ENCODE results near the gene TNIK. TPM values are rescaled to one million over a fixed set of nuclear protein-coding genes. Genes with fewer than 3 reads are reported as not detected.

Gene TNIK
- total and polyA plus RNA-seq, 2 experiments from 2014 or later = 14.6 to 34.3 TPM

DNA sequence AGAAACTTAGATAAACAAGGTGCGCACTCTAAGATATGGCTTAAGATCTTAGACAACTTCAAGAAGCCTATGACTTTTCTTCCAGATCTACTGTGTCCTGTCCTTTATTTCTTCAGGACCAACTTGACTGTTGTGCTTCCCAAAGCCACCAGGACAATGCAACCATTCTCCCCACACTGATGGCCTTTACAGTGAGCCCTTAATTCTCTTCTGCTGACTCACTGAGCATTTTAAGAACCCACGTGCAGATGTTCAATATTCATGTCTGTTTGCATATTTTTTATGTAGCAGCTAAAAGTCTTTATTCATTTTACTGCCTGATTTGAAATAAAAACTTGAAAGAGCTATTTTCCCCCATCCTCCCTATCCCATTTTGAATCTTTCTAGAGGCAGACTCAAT is 330.4 kb downstream of the TNIK start:
- H2AFZ ChIP-seq = no peak overlapping the region
- no peaks in the 10 kb centered on the region for H3K9me2 ChIP-seq (ENCODE audit: insufficient read depth)
- H3F3A ChIP-seq (replicated peaks; ENCODE audit: low read depth) = no peaks in the 10 kb centered on the region
- H3K36me3 Mint-ChIP-seq (ENCODE audit: low read depth) = peaks cover 6% of the 10 kb centered on the region; the same call in 2 of the 3 replicates
- no peak overlapping the region for H3K4me2 ChIP-seq
- H3K4me3 Mint-ChIP-seq = no peak overlapping the region
- DNase-seq (ENCODE audit: low spot score) (no peak), ATAC-seq (no peak)
- no peak overlapping the region for H3K27ac ChIP-seq (ENCODE audit: low read depth)
- peaks cover 2% of the 10 kb centered on the region for H3K27me3 Mint-ChIP-seq (ENCODE audit: insufficient read depth, low read depth, poor library complexity)
- H3K36me3 ChIP-seq (ENCODE audit: insufficient read depth) = no peaks in the 10 kb centered on the region
- H3K4me1 ChIP-seq (ENCODE audit: insufficient read depth) = no peaks in the 10 kb centered on the region
- no peaks in the 10 kb centered on the region for H3K79me2 ChIP-seq (replicated peaks; ENCODE audit: insufficient read depth)
- no peaks in the 10 kb centered on the region for H3K27me3 ChIP-seq (ENCODE audit: insufficient read depth)
- no peak overlapping the region for H3K4me3 ChIP-seq
- TF ChIP-seq, protein P1, sequence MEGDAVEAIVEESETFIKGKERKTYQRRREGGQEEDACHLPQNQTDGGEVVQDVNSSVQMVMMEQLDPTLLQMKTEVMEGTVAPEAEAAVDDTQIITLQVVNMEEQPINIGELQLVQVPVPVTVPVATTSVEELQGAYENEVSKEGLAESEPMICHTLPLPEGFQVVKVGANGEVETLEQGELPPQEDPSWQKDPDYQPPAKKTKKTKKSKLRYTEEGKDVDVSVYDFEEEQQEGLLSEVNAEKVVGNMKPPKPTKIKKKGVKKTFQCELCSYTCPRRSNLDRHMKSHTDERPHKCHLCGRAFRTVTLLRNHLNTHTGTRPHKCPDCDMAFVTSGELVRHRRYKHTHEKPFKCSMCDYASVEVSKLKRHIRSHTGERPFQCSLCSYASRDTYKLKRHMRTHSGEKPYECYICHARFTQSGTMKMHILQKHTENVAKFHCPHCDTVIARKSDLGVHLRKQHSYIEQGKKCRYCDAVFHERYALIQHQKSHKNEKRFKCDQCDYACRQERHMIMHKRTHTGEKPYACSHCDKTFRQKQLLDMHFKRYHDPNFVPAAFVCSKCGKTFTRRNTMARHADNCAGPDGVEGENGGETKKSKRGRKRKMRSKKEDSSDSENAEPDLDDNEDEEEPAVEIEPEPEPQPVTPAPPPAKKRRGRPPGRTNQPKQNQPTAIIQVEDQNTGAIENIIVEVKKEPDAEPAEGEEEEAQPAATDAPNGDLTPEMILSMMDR (conservative IDR thresholded peaks at IDR 0.05; ENCODE audit: low read depth in 2 of 2) = no peak
- TF ChIP-seq EZH2 (IDR thresholded peaks at IDR 0.05; ENCODE audit: low read depth, unreplicated experiment) (no peak), NANOG (IDR thresholded peaks at IDR 0.05; ENCODE audit: borderline replicate concordance) (no peak), JUNB (IDR thresholded peaks at IDR 0.05; ENCODE audit: unreplicated experiment) (no peak), STAT1 (IDR thresholded peaks at IDR 0.05; ENCODE audit: unreplicated experiment) (no peak), ZNF331 (CRISPR knock-in tag; IDR thresholded peaks at IDR 0.05; ENCODE audit: low read depth) (no peak), POLR2AphosphoS5 (IDR thresholded peaks at IDR 0.05; ENCODE audit: low read depth) (no peak), ZNF114 (CRISPR knock-in tag; IDR thresholded peaks at IDR 0.05) (no peak), EZH2phosphoT487 (IDR thresholded peaks at IDR 0.05; ENCODE audit: unreplicated experiment) (no peak), CREB1 (CRISPR knock-in tag; IDR thresholded peaks at IDR 0.05; ENCODE audit: low read depth) (no peak)
- TF ChIP-seq, protein P2, sequence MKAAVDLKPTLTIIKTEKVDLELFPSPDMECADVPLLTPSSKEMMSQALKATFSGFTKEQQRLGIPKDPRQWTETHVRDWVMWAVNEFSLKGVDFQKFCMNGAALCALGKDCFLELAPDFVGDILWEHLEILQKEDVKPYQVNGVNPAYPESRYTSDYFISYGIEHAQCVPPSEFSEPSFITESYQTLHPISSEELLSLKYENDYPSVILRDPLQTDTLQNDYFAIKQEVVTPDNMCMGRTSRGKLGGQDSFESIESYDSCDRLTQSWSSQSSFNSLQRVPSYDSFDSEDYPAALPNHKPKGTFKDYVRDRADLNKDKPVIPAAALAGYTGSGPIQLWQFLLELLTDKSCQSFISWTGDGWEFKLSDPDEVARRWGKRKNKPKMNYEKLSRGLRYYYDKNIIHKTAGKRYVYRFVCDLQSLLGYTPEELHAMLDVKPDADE (IDR thresholded peaks at IDR 0.05) = no peak
- TF ChIP-seq, protein P3, sequence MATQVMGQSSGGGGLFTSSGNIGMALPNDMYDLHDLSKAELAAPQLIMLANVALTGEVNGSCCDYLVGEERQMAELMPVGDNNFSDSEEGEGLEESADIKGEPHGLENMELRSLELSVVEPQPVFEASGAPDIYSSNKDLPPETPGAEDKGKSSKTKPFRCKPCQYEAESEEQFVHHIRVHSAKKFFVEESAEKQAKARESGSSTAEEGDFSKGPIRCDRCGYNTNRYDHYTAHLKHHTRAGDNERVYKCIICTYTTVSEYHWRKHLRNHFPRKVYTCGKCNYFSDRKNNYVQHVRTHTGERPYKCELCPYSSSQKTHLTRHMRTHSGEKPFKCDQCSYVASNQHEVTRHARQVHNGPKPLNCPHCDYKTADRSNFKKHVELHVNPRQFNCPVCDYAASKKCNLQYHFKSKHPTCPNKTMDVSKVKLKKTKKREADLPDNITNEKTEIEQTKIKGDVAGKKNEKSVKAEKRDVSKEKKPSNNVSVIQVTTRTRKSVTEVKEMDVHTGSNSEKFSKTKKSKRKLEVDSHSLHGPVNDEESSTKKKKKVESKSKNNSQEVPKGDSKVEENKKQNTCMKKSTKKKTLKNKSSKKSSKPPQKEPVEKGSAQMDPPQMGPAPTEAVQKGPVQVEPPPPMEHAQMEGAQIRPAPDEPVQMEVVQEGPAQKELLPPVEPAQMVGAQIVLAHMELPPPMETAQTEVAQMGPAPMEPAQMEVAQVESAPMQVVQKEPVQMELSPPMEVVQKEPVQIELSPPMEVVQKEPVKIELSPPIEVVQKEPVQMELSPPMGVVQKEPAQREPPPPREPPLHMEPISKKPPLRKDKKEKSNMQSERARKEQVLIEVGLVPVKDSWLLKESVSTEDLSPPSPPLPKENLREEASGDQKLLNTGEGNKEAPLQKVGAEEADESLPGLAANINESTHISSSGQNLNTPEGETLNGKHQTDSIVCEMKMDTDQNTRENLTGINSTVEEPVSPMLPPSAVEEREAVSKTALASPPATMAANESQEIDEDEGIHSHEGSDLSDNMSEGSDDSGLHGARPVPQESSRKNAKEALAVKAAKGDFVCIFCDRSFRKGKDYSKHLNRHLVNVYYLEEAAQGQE (IDR thresholded peaks at IDR 0.05; ENCODE audit: unreplicated experiment) = no peak
- TF ChIP-seq, protein P4, sequence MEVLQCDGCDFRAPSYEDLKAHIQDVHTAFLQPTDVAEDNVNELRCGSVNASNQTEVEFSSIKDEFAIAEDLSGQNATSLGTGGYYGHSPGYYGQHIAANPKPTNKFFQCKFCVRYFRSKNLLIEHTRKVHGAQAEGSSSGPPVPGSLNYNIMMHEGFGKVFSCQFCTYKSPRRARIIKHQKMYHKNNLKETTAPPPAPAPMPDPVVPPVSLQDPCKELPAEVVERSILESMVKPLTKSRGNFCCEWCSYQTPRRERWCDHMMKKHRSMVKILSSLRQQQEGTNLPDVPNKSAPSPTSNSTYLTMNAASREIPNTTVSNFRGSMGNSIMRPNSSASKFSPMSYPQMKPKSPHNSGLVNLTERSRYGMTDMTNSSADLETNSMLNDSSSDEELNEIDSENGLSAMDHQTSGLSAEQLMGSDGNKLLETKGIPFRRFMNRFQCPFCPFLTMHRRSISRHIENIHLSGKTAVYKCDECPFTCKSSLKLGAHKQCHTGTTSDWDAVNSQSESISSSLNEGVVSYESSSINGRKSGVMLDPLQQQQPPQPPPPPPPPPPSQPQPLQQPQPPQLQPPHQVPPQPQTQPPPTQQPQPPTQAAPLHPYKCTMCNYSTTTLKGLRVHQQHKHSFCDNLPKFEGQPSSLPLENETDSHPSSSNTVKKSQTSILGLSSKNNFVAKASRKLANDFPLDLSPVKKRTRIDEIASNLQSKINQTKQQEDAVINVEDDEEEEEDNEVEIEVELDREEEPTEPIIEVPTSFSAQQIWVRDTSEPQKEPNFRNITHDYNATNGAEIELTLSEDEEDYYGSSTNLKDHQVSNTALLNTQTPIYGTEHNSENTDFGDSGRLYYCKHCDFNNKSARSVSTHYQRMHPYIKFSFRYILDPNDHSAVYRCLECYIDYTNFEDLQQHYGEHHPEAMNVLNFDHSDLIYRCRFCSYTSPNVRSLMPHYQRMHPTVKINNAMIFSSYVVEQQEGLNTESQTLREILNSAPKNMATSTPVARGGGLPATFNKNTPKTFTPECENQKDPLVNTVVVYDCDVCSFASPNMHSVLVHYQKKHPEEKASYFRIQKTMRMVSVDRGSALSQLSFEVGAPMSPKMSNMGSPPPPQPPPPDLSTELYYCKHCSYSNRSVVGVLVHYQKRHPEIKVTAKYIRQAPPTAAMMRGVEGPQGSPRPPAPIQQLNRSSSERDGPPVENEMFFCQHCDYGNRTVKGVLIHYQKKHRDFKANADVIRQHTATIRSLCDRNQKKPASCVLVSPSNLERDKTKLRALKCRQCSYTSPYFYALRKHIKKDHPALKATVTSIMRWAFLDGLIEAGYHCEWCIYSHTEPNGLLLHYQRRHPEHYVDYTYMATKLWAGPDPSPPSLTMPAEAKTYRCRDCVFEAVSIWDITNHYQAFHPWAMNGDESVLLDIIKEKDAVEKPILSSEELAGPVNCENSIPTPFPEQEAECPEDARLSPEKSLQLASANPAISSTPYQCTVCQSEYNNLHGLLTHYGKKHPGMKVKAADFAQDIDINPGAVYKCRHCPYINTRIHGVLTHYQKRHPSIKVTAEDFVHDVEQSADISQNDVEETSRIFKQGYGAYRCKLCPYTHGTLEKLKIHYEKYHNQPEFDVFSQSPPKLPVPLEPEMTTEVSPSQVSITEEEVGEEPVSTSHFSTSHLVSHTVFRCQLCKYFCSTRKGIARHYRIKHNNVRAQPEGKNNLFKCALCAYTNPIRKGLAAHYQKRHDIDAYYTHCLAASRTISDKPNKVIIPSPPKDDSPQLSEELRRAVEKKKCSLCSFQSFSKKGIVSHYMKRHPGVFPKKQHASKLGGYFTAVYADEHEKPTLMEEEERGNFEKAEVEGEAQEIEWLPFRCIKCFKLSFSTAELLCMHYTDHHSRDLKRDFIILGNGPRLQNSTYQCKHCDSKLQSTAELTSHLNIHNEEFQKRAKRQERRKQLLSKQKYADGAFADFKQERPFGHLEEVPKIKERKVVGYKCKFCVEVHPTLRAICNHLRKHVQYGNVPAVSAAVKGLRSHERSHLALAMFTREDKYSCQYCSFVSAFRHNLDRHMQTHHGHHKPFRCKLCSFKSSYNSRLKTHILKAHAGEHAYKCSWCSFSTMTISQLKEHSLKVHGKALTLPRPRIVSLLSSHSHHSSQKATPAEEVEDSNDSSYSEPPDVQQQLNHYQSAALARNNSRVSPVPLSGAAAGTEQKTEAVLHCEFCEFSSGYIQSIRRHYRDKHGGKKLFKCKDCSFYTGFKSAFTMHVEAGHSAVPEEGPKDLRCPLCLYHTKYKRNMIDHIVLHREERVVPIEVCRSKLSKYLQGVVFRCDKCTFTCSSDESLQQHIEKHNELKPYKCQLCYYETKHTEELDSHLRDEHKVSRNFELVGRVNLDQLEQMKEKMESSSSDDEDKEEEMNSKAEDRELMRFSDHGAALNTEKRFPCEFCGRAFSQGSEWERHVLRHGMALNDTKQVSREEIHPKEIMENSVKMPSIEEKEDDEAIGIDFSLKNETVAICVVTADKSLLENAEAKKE (CRISPR knock-in tag; IDR thresholded peaks at IDR 0.05) = no peak
- no peaks in the 10 kb centered on the region for H4K20me1 ChIP-seq (replicated peaks; ENCODE audit: insufficient read depth)
- no peaks in the 10 kb centered on the region for H3K9me3 Mint-ChIP-seq
- peak overlapping the region; percentile 38; the same call in 1 of the 2 replicates for H3K27ac Mint-ChIP-seq
- H3K4me1 Mint-ChIP-seq = peaks cover 5% of the 10 kb centered on the region
